Measurements from ENCODE around the gene C5orf15. TPM values are rescaled to one million over a fixed set of nuclear protein-coding genes. Genes with fewer than 3 reads are reported as not detected.
A peak's percentile ranks its signal among the peaks of the same experiment; 100 is the strongest.
"Not testable (repeated sequence)": the region's sequence is repeated elsewhere in the genome, so short reads cannot be mapped to it uniquely, and the experiment has no call there.

Gene C5orf15
- total RNA-seq, 1 donor from 2014 or later: 58.5 TPM

DNA sequence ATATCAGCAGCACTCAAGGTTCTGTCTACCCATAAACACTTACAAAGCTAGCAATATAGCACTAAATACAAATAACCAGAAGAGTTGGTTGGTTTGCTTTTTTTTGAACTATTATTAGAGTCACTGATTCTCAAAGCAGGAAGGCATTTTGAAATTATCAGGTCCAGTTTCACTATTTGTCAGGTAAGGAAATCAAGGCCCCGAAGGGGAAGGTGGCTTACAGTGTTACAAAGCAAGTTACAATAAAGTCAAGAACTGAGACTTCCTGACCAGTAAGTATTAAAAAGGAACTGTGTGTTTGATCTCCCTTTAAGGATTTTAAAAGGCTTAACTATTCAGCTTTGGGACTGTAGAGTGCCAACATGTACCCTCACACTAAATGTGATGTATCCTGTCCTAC, 10.8 kb downstream of the C5orf15 start:
- Mint-ChIP-seq H3K27me3 (no peaks in the 10 kb centered on the region), H3K4me1 (ENCODE audit: low read depth) (no peaks in the 10 kb centered on the region), H3K27ac (no peak overlapping the region), H3K36me3 (ENCODE audit: insufficient read depth) (peaks cover 13% of the 10 kb centered on the region), H3K9me3 (ENCODE audit: low read depth) (no peaks in the 10 kb centered on the region), H3K4me3 (ENCODE audit: low read depth) (no peak overlapping the region)
- no peak for DNase-seq (ENCODE audit: low spot score, unreplicated experiment)
- TF ChIP-seq, protein P1, sequence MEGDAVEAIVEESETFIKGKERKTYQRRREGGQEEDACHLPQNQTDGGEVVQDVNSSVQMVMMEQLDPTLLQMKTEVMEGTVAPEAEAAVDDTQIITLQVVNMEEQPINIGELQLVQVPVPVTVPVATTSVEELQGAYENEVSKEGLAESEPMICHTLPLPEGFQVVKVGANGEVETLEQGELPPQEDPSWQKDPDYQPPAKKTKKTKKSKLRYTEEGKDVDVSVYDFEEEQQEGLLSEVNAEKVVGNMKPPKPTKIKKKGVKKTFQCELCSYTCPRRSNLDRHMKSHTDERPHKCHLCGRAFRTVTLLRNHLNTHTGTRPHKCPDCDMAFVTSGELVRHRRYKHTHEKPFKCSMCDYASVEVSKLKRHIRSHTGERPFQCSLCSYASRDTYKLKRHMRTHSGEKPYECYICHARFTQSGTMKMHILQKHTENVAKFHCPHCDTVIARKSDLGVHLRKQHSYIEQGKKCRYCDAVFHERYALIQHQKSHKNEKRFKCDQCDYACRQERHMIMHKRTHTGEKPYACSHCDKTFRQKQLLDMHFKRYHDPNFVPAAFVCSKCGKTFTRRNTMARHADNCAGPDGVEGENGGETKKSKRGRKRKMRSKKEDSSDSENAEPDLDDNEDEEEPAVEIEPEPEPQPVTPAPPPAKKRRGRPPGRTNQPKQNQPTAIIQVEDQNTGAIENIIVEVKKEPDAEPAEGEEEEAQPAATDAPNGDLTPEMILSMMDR (IDR thresholded peaks at IDR 0.05; ENCODE audit: unreplicated experiment): no peak

DNA sequence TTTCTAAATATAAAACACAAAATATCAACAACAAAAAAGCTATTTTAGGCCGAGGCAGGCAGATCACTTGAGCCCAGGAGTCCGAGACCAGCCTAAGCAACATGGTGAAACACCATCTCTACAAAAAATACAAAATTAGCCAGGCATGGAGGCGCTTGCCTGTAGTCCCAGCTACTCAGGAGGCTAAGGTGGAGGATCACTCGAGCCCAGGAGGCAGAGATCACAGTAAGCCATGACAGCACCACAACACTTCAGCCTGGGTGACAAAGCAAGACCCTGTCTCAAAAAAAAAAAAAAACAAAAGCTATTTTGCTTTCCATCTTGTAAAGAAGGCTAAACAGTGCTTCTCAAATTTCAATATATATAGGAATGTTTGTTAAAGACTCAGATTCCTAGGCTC, 11.3 kb downstream of the C5orf15 start:
- DNase-seq (ENCODE audit: low spot score, unreplicated experiment): no peak
- TF ChIP-seq, protein P1 (IDR thresholded peaks at IDR 0.05; ENCODE audit: unreplicated experiment): no peak
- Mint-ChIP-seq H3K27ac (no peak overlapping the region), H3K36me3 (ENCODE audit: insufficient read depth) (peaks cover 13% of the 10 kb centered on the region), H3K4me1 (ENCODE audit: low read depth) (no peaks in the 10 kb centered on the region), H3K27me3 (no peaks in the 10 kb centered on the region), H3K4me3 (ENCODE audit: low read depth) (no peak overlapping the region), H3K9me3 (ENCODE audit: low read depth) (no peaks in the 10 kb centered on the region)

DNA sequence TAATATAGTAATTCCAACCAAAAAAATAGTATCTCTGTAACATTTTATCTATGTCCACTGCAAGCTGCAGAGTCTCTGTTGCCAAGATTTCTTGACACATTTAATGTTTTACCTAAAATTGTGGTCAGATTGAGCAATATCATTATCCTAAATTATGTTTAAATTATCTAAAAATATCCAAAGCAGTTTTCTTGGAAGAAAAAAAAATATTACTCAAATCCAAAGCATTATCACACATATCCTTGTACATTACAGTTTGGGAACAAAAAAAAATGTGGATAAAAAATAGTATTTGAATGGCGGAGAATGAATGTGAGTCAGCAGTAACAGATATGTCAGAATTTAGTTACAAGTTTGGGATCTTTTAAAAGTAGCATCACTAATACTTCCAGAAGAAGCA, 12.2 kb downstream of the C5orf15 start:
- not testable (repeated sequence) for H3K9me3 Mint-ChIP-seq (ENCODE audit: low read depth); H3K4me1 Mint-ChIP-seq (ENCODE audit: low read depth); H3K27me3 Mint-ChIP-seq; H3K27ac Mint-ChIP-seq; H3K4me3 Mint-ChIP-seq (ENCODE audit: low read depth); DNase-seq (ENCODE audit: low spot score, unreplicated experiment)
- peaks cover 13% of the 10 kb centered on the region for H3K36me3 Mint-ChIP-seq (ENCODE audit: insufficient read depth)

DNA sequence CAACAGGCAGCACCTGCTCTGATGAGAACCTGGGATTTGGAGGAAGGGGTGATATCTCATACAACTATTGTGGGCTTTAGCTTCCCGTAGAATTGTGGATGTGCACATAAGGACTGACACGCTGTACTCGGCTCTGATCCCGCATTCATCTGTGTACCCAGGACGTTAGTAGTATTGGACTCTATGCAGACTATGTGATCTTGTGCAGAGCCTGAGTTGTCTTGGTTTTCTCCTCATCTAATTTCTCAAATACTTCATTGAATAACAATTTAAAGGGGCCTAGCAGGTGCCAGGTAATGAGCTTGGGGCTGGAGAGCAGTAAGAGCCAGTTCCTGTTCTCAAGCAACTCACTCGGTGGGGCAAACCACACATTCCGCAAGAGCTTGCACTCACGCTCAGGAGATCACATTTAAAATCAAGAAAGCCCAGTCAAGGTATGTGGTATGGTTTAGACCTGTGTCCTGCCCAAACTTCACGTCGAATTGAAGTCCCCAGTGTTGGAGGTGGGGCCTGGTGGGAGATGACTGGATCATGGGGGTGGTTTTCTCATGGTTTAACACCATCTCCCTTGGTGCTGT, 14.8 kb downstream of the C5orf15 start:
- Mint-ChIP-seq H3K27ac (peak overlapping the region; percentile 56), H3K36me3 (ENCODE audit: insufficient read depth) (peaks cover 8% of the 10 kb centered on the region), H3K9me3 (ENCODE audit: low read depth) (no peaks in the 10 kb centered on the region)

DNA sequence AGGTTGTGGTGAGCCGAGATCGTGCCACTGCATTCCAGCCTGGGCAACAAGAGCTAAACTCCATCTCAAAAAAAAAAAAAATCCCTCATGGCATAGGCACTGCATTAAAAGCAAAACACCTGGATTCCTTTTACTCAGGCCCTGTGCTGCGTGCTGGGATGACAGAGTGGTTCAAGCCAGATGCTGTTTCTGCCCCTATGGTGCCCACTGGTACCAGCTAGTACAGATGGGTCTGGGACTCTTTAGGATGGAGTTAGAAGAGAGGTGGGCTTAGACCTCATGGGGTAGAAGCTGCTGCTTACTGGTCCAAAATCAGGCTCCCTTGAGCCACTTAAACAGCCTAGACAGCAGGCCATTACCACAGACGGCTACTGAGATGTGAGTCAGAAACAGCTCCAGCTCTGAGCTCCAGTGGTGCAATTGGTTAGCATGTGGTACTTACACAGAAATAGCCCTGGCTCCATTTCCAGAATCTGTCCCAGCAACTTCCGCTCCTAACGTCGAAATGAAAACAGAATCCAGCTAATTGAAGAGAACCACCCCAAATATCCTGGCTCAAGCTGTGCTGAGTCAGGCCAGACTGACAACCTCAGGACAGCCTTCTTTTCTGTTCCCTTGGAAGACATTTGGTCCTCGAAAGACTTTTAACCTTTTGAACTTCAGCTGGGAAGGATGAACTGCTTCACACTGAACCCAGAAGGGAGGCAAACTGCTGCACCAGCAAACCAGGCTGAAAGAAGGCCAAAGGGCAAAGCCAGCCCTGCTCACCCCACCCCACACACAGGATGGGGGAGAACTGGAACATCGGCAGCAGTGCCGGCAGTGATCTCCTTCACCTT, 15.5 kb downstream of the C5orf15 start:
- H3K27me3 Mint-ChIP-seq: no peaks in the 10 kb centered on the region
- peaks cover 8% of the 10 kb centered on the region for H3K36me3 Mint-ChIP-seq (ENCODE audit: insufficient read depth)
- H3K4me1 Mint-ChIP-seq (ENCODE audit: low read depth): no peaks in the 10 kb centered on the region
- TF ChIP-seq, protein P1 (IDR thresholded peaks at IDR 0.05; ENCODE audit: unreplicated experiment): no peak
- no peak overlapping the region for H3K4me3 Mint-ChIP-seq (ENCODE audit: low read depth)
- H3K27ac Mint-ChIP-seq: no peak overlapping the region
- no peak for DNase-seq (ENCODE audit: low spot score, unreplicated experiment)
- no peaks in the 10 kb centered on the region for H3K9me3 Mint-ChIP-seq (ENCODE audit: low read depth)

More for the DNA sequence above, 14.8 kb downstream of the C5orf15 start:
- no peaks in the 10 kb centered on the region for H3K4me1 Mint-ChIP-seq (ENCODE audit: low read depth)
- no peak overlapping the region for H3K4me3 Mint-ChIP-seq (ENCODE audit: low read depth)
- H3K27me3 Mint-ChIP-seq: no peaks in the 10 kb centered on the region
- no peak for DNase-seq (ENCODE audit: low spot score, unreplicated experiment)
- TF ChIP-seq, protein P1 (IDR thresholded peaks at IDR 0.05; ENCODE audit: unreplicated experiment): no peak
